Measurements from ENCODE around the gene C10orf53. TPM values are rescaled to one million over a fixed set of nuclear protein-coding genes. Genes with fewer than 3 reads are reported as not detected.

Gene C10orf53
- total and polyA plus RNA-seq, 4 donors, result not detected

- Histone ChIP-seq H3K27ac (ENCODE audit: low read depth in 1 of 2, low read length in 2 of 2) (no peak overlapping the region), H3K36me3 (ENCODE audit: control insufficient read depth in 1 of 2, insufficient read depth in 2 of 2, low read length in 1 of 2) (no peaks in the 10 kb centered on the region), H3K4me3 (ENCODE audit: low read length in 2 of 2) (no peak overlapping the region), H3K9me3 (ENCODE audit: control insufficient read depth, low read length) (peaks cover 9% of the 10 kb centered on the region), H3K4me1 (ENCODE audit: control insufficient read depth in 1 of 2, insufficient read depth in 2 of 2, low read length in 2 of 2) (no peaks in the 10 kb centered on the region), H3K27me3 (ENCODE audit: control insufficient read depth in 1 of 2, insufficient read depth in 2 of 2, low read length in 1 of 2) (no peaks in the 10 kb centered on the region)
- ATAC-seq (ENCODE audit: low FRiP score) (no peak), DNase-seq (no peak)
- intact Hi-C loops (cut with DNase I), result no loop called here
- WGBS, 2 donors, result 15 to 17% methylated on average over 12 of the region's 12 CpGs
Observed at GRCh38 chr10:49690698-49691356, 11.4 kb downstream of the C10orf53 start.

- no peaks in the 10 kb centered on the region for H3K27me3 ChIP-seq (ENCODE audit: control insufficient read depth in 1 of 2, insufficient read depth in 2 of 2, low read length in 1 of 2)
- ATAC-seq (ENCODE audit: low FRiP score) (no peak), DNase-seq (no peak)
- H3K36me3 ChIP-seq (ENCODE audit: control insufficient read depth in 1 of 2, insufficient read depth in 2 of 2, low read length in 1 of 2), result no peaks in the 10 kb centered on the region
- peaks cover 9% of the 10 kb centered on the region for H3K9me3 ChIP-seq (ENCODE audit: control insufficient read depth, low read length)
- H3K27ac ChIP-seq (ENCODE audit: low read depth in 1 of 2, low read length in 2 of 2), result no peak overlapping the region
- 35 to 39% methylated on average over 9 of the region's 9 CpGs for WGBS, 2 donors
- no peak overlapping the region for H3K4me3 ChIP-seq (ENCODE audit: low read length in 2 of 2)
- intact Hi-C loops (cut with DNase I), result no loop called here
- H3K4me1 ChIP-seq (ENCODE audit: control insufficient read depth in 1 of 2, insufficient read depth in 2 of 2, low read length in 2 of 2), result no peaks in the 10 kb centered on the region
Observed at GRCh38 chr10:49691588-49691987, 12.1 kb downstream of the C10orf53 start.

DNA sequence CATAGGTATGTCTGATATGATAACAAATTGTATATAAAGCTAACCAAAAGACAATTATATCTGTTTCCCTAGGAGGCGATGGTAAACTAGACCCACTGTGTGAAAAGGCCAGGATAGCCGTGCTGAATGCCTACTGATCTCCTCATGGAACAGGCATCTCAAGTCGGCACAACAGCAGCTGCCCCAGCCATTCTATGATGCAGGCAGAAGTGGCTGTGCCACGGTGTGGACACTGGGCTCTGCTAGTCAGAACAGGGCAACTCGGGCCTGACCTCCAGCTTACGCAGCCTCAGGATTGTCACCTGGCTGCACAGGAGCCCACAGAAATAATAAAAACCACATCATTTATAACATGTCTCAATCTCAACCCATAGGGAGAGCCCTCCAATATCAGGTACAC, 15.0 kb downstream of the C10orf53 start:
- Histone ChIP-seq H3K27ac (ENCODE audit: low read depth in 1 of 2, low read length in 2 of 2) (no peak overlapping the region), H3K9me3 (ENCODE audit: control insufficient read depth, low read length) (peaks cover 6% of the 10 kb centered on the region), H3K36me3 (ENCODE audit: control insufficient read depth in 1 of 2, insufficient read depth in 2 of 2, low read length in 1 of 2) (no peaks in the 10 kb centered on the region), H3K4me3 (ENCODE audit: low read length in 2 of 2) (no peak overlapping the region), H3K27me3 (ENCODE audit: control insufficient read depth in 1 of 2, insufficient read depth in 2 of 2, low read length in 1 of 2) (no peaks in the 10 kb centered on the region), H3K4me1 (ENCODE audit: control insufficient read depth in 1 of 2, insufficient read depth in 2 of 2, low read length in 2 of 2) (no peaks in the 10 kb centered on the region)
- ATAC-seq (ENCODE audit: low FRiP score), result no peak
- intact Hi-C loops (cut with DNase I), result no loop called here
- no peak for DNase-seq
- 83 to 84% methylated on average over 6 of the region's 6 CpGs for WGBS, 2 donors

DNA sequence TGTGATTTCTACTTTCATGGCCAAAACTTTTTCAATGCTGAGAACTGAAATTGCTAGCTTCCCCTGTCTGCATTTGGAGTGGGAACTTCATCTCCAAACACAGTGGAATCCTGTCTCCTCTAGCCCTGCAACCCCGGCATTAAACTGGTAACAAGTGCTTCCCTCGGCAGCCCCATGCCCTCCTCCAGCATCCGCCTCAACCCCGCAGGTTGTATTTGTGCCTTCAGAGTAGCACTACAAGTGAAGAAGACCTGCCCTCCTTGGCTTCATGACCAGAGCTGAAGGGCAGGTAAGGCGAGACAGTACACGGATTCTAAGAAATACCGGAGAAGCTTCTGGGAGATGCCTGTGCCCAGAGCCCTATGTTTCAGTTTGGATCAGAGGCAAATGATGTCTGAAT, 16.9 kb downstream of the C10orf53 start:
- intact Hi-C loops (cut with DNase I), result no loop called here
- Histone ChIP-seq H3K4me3 (ENCODE audit: low read length in 2 of 2) (no peak overlapping the region), H3K9me3 (ENCODE audit: control insufficient read depth, low read length) (peaks cover 6% of the 10 kb centered on the region), H3K36me3 (ENCODE audit: control insufficient read depth in 1 of 2, insufficient read depth in 2 of 2, low read length in 1 of 2) (no peaks in the 10 kb centered on the region), H3K27me3 (ENCODE audit: control insufficient read depth in 1 of 2, insufficient read depth in 2 of 2, low read length in 1 of 2) (no peaks in the 10 kb centered on the region), H3K4me1 (ENCODE audit: control insufficient read depth in 1 of 2, insufficient read depth in 2 of 2, low read length in 2 of 2) (no peaks in the 10 kb centered on the region), H3K27ac (ENCODE audit: low read depth in 1 of 2, low read length in 2 of 2) (no peak overlapping the region)
- DNase-seq (no peak), ATAC-seq (ENCODE audit: low FRiP score) (no peak)
- 74 to 80% methylated on average over 7 of the region's 7 CpGs for WGBS, 2 donors

GRCh38 chr10:49698679-49699078, 19.2 kb downstream of the C10orf53 start:
- no peak overlapping the region for H3K27ac ChIP-seq (ENCODE audit: low read depth in 1 of 2, low read length in 2 of 2)
- intact Hi-C loops (cut with DNase I), result no loop called here
- WGBS, 2 donors, result 65 to 68% methylated on average over 9 of the region's 9 CpGs
- ATAC-seq (ENCODE audit: low FRiP score), result peak; percentile 42
- no peak overlapping the region for H3K4me3 ChIP-seq (ENCODE audit: low read length in 2 of 2)
- no peak for DNase-seq
- no peaks in the 10 kb centered on the region for H3K9me3 ChIP-seq (ENCODE audit: control insufficient read depth, low read length)
- H3K4me1 ChIP-seq (ENCODE audit: control insufficient read depth in 1 of 2, insufficient read depth in 2 of 2, low read length in 2 of 2), result no peaks in the 10 kb centered on the region
- H3K36me3 ChIP-seq (ENCODE audit: control insufficient read depth in 1 of 2, insufficient read depth in 2 of 2, low read length in 1 of 2), result no peaks in the 10 kb centered on the region
- H3K27me3 ChIP-seq (ENCODE audit: control insufficient read depth in 1 of 2, insufficient read depth in 2 of 2, low read length in 1 of 2), result no peaks in the 10 kb centered on the region

- no peak overlapping the region for H3K4me3 ChIP-seq (ENCODE audit: low read length in 2 of 2)
- no peaks in the 10 kb centered on the region for H3K4me1 ChIP-seq (ENCODE audit: control insufficient read depth in 1 of 2, insufficient read depth in 2 of 2, low read length in 2 of 2)
- WGBS, 2 donors, result 87 to 90% methylated on average over 3 of the region's 3 CpGs
- DNase-seq (no peak), ATAC-seq (ENCODE audit: low FRiP score) (no peak)
- intact Hi-C loops (cut with DNase I), result no loop called here
- H3K9me3 ChIP-seq (ENCODE audit: control insufficient read depth, low read length), result no peaks in the 10 kb centered on the region
- no peak overlapping the region for H3K27ac ChIP-seq (ENCODE audit: low read depth in 1 of 2, low read length in 2 of 2)
- H3K27me3 ChIP-seq (ENCODE audit: control insufficient read depth in 1 of 2, insufficient read depth in 2 of 2, low read length in 1 of 2), result no peaks in the 10 kb centered on the region
- no peaks in the 10 kb centered on the region for H3K36me3 ChIP-seq (ENCODE audit: control insufficient read depth in 1 of 2, insufficient read depth in 2 of 2, low read length in 1 of 2)
Observed at GRCh38 chr10:49700211-49700610, 20.8 kb downstream of the C10orf53 start.

DNA sequence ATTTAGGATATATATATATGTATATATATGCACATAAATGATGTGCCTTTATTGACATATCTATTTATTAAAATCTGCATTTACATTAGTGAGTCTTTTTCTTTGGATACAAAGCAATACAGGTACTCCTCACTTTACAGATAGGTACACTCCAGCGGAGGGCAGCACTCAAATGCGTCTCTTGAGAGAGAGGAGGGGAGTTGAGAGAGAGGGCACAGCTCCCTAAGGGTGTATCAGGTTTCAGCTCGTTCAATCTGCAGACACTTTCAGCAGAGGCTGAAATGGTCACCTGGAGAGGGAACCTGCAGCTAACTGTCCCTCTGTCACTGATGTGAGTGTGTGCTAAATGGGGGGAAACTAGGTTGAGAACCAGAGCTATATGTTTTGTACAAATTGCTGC, 21.5 kb downstream of the C10orf53 start:
- 3 to 5% methylated on average over 3 of the region's 3 CpGs for WGBS, 2 donors
- Histone ChIP-seq H3K27ac (ENCODE audit: low read depth in 1 of 2, low read length in 2 of 2) (no peak overlapping the region), H3K4me1 (ENCODE audit: control insufficient read depth in 1 of 2, insufficient read depth in 2 of 2, low read length in 2 of 2) (no peaks in the 10 kb centered on the region), H3K4me3 (ENCODE audit: low read length in 2 of 2) (no peak overlapping the region), H3K27me3 (ENCODE audit: control insufficient read depth in 1 of 2, insufficient read depth in 2 of 2, low read length in 1 of 2) (no peaks in the 10 kb centered on the region), H3K9me3 (ENCODE audit: control insufficient read depth, low read length) (no peaks in the 10 kb centered on the region), H3K36me3 (ENCODE audit: control insufficient read depth in 1 of 2, insufficient read depth in 2 of 2, low read length in 1 of 2) (no peaks in the 10 kb centered on the region)
- ATAC-seq (ENCODE audit: low FRiP score) (no peak), DNase-seq (no peak)
- intact Hi-C loops (cut with DNase I), result no loop called here

DNA sequence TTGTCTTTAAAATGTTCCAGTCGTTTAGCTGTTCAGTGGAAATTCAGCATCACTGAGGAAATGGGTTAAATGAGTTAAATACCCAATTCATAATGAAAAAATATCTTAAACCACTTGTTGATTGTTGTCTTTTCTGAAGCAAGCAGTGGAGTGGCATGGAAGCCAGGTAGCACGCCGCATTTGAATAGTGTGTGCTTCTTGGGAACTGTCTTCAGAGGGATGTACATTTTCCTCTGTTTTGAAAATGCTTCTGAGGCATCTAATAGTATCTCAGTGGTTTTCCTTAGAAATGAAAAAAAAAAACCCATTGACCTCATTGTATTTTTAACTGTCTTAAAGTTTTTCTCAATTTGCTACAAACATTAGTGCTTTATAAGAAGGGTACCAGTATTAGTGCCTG, 28.1 kb downstream of the C10orf53 start:
- Histone ChIP-seq H3K27me3 (ENCODE audit: control insufficient read depth in 1 of 2, insufficient read depth in 2 of 2, low read length in 1 of 2) (no peaks in the 10 kb centered on the region), H3K9me3 (ENCODE audit: control insufficient read depth, low read length) (no peaks in the 10 kb centered on the region), H3K36me3 (ENCODE audit: control insufficient read depth in 1 of 2, insufficient read depth in 2 of 2, low read length in 1 of 2) (no peaks in the 10 kb centered on the region), H3K4me3 (ENCODE audit: low read length in 2 of 2) (no peak overlapping the region), H3K27ac (ENCODE audit: low read depth in 1 of 2, low read length in 2 of 2) (no peak overlapping the region), H3K4me1 (ENCODE audit: control insufficient read depth in 1 of 2, insufficient read depth in 2 of 2, low read length in 2 of 2) (no peaks in the 10 kb centered on the region)
- DNase-seq (no peak), ATAC-seq (ENCODE audit: low FRiP score) (no peak)
- WGBS, 2 donors, result 74 to 78% methylated on average over 3 of the region's 3 CpGs
- intact Hi-C loops (cut with DNase I), result no loop called here

- no peak overlapping the region for H3K4me3 ChIP-seq (ENCODE audit: low read length in 2 of 2)
- DNase-seq, result no peak
- ATAC-seq (ENCODE audit: low FRiP score), result no peak
- no peaks in the 10 kb centered on the region for H3K36me3 ChIP-seq (ENCODE audit: control insufficient read depth in 1 of 2, insufficient read depth in 2 of 2, low read length in 1 of 2)
- H3K27ac ChIP-seq (ENCODE audit: low read depth in 1 of 2, low read length in 2 of 2), result no peak overlapping the region
- H3K4me1 ChIP-seq (ENCODE audit: control insufficient read depth in 1 of 2, insufficient read depth in 2 of 2, low read length in 2 of 2), result no peaks in the 10 kb centered on the region
- 61% methylated on average over 5 of the region's 5 CpGs for WGBS, 2 donors
- H3K9me3 ChIP-seq (ENCODE audit: control insufficient read depth, low read length), result peaks cover 3% of the 10 kb centered on the region
- no peaks in the 10 kb centered on the region for H3K27me3 ChIP-seq (ENCODE audit: control insufficient read depth in 1 of 2, insufficient read depth in 2 of 2, low read length in 1 of 2)
- intact Hi-C loops (cut with DNase I), result no loop called here
Observed at GRCh38 chr10:49709934-49710333, 30.5 kb downstream of the C10orf53 start.

Measured in aorta (tissue), 5 donors.